GM12878 (cell line): ENCODE results near the gene CDC14A. TPM values are rescaled to one million over a fixed set of nuclear protein-coding genes. Genes with fewer than 3 reads are reported as not detected.

Experiments used
- ATAC-seq: fragments of 200-7000 bp; cut with Tn5 transposase; 3 replicates; pipeline ENCODE4 v1.9.1; 2020; ENCODE audit warnings: mild to moderate bottlenecking, moderate library complexity
- BruUV-seq: library from RNA; stranded (reverse); fragments of 400-500 nt; replicated peaks from 2 replicates; lab custom pipeline; 2021; lab: Mats Ljungman, UMichigan
- CTCF ChIA-PET: fragments of 300-600 bp; sonication (Branson Sonifier 250); formaldehyde crosslinking; extraction: SDS; loops from one replicate; lab custom pipeline; 2021; ENCODE audit warnings: inconsistent platforms; lab: Yijun Ruan, JAX
- POLR2A ChIA-PET: fragments of 350-600 bp; formaldehyde crosslinking; extraction: SDS; loops from one replicate; lab custom pipeline; 2021; ENCODE audit warnings: inconsistent platforms; lab: Charles Lee
- RAD21 ChIA-PET: fragments of 300-600 bp; sonication (Branson Sonifier 250); formaldehyde crosslinking; loops from one replicate; lab custom pipeline; 2023; ENCODE audit warnings: antibody characterized with exemption; ENCODE audit not compliant: unreplicated experiment; lab: Charles Lee
- SMC1A ChIA-PET: fragments of 300-600 bp; sonication (Branson Sonifier 250); formaldehyde crosslinking; loops from one replicate; lab custom pipeline; 2023; ENCODE audit not compliant: unreplicated experiment, uncharacterized antibody; lab: Charles Lee
- DNase-seq: peaks from one replicate; pipeline ENCODE4 v3.0.0-alpha.2; 2011; ENCODE audit warnings: low read depth, low spot score
- FAIRE-seq: peaks from 3 replicates; lab custom pipeline; 2011; peaks lifted over from hg19 to GRCh38; lab: Jason Lieb, UNC
- H2AFZ ChIP-seq: 2 replicates; pipeline ENCODE4 v1.6.0; 2011; ENCODE audit warnings: low read depth, low read length, control low read depth; ENCODE audit not compliant: control insufficient read depth
- H3K27ac ChIP-seq: 2 replicates; pipeline ENCODE4 v1.5.1; 2011; ENCODE audit warnings: control low read depth; ENCODE audit not compliant: control insufficient read depth, insufficient read depth
- H3K27me3 ChIP-seq, 2 experiments: replicated peaks in 1 of 2; 2 replicates each; pipeline versions ENCODE4 v1.6.0 to v1.6.1; 2011; ENCODE audit warnings: low read length in 1 of 2; ENCODE audit not compliant: control insufficient read depth in 2 of 2, insufficient read depth in 2 of 2
- H3K36me3 ChIP-seq, 2 experiments: 2 replicates each; pipeline ENCODE4 v1.5.1; 2011; ENCODE audit warnings: low read length in 1 of 2; ENCODE audit not compliant: control insufficient read depth in 2 of 2, insufficient read depth in 2 of 2
- H3K4me1 ChIP-seq: 2 replicates; pipeline ENCODE4 v1.6.1; 2011; ENCODE audit warnings: mild to moderate bottlenecking, low read length, moderate library complexity, mixed read lengths; ENCODE audit not compliant: control insufficient read depth, insufficient read depth
- H3K4me2 ChIP-seq: 2 replicates; pipeline ENCODE4 v1.6.0; 2011; ENCODE audit warnings: control low read depth; ENCODE audit not compliant: control insufficient read depth, insufficient read depth
- H3K4me3 ChIP-seq: fragments of 200-600 bp; sonication (generic); 2 replicates; pipeline ENCODE4 v1.5.1; 2016
- H3K79me2 ChIP-seq: 2 replicates; pipeline ENCODE4 v1.6.0; 2011; ENCODE audit warnings: low read length; ENCODE audit not compliant: control insufficient read depth, insufficient read depth
- H3K9ac ChIP-seq: 2 replicates; pipeline ENCODE4 v1.8.0; 2011; ENCODE audit warnings: low read length, control low read depth, mixed read lengths; ENCODE audit not compliant: control insufficient read depth, insufficient read depth
- H3K9me3 ChIP-seq: replicated peaks from 3 replicates; pipeline ENCODE4 v1.5.1; 2011; ENCODE audit warnings: mild to moderate bottlenecking, low read length; ENCODE audit not compliant: control insufficient read depth, insufficient read depth
- H4K20me1 ChIP-seq: 2 replicates; pipeline ENCODE4 v1.6.0; 2011; ENCODE audit not compliant: control insufficient read depth, insufficient read depth
- BCL3 ChIP-seq: IDR thresholded peaks from 2 replicates; pipeline ENCODE4 v1.6.1; 2011; ENCODE audit warnings: borderline replicate concordance, low read depth, mild to moderate bottlenecking, moderate library complexity, low read length; ENCODE audit not compliant: insufficient read depth, poor library complexity, severe bottlenecking
- NR2C1 ChIP-seq: fragments of 450-650 bp; IDR thresholded peaks from 2 replicates; pipeline ENCODE4 v1.6.1; 2017; ENCODE audit warnings: antibody characterized with exemption, mild to moderate bottlenecking, moderate library complexity
- WGBS: methylation state at CpG from one replicate; pipeline ENCODE4 v1.1.6; 2016; ENCODE audit warnings: low lambda C conversion rate; ENCODE audit not compliant: insufficient replicate concordance, insufficient coverage; ENCODE audit errors: missing lambda C conversion rate; 5-methylcytosine and 5-hydroxymethylcytosine counted together
- in situ Hi-C: fragments of 300-500 bp; cut with MboI; formaldehyde crosslinking; loops from 9 replicates; pipeline ENCODE4 v1.14.3; 2018; ENCODE audit warnings: mixed read lengths
- intact Hi-C: fragments of 100-400 bp; cut with micrococcal nuclease; formaldehyde crosslinking; loops from one replicate; pipeline ENCODE4 v1.14.2; 2022; ENCODE audit not compliant: unreplicated experiment
- polyA plus RNA-seq, 11 experiments: library from polyadenylated mRNA; depleted of rRNA in 4 of 11; unstranded in 6 of 11; stranded (reverse) in 5 of 11; fragments of >200 nt; fragmentation: Nextera tagmentation in 4 of 11; fragmentation: Illumina TruSeq in 1 of 11; extraction: Ambion mirVana in 4 of 11; extraction: Trizol in 1 of 11; gene quantifications; 1 replicate in 1 of 11; 2 replicates in 10 of 11; pipeline versions ENCODE4 v1.2.1 to v1.2.3, GENCODE V29; 2011 to 2016; ENCODE audit warnings: inconsistent platforms in 2 of 11, missing spikeins in 2 of 11, low read depth in 1 of 11
- total RNA-seq, 4 experiments: library from RNA; depleted of rRNA in 3 of 4; stranded (reverse); fragments of >200 nt in 3 of 4; fragmentation: Illumina TruSeq in 1 of 4; extraction: Trizol in 1 of 4; gene quantifications; 2 replicates each; pipeline versions ENCODE4 v1.2.1 to v1.2.3, GENCODE V29; 2013 to 2021

CDC14A gene
- total and polyA plus RNA-seq, 10 of the 15 experiments (the other 5 are each of a cell fraction or from before 2014, with no cell fraction given): 1.5 to 7.1 (median 5.5) TPM

- intact Hi-C loops: loop anchor here (1.0 to 10.0 kb wide), 4 partner anchors 60 to 406 kb away; no protein-coding TSS in a partner anchor
- POLR2A ChIA-PET: interaction anchor here (0.6 kb wide), 1 partner anchor 409 kb away, joined by 4 read pairs; no protein-coding TSS in a partner anchor
- DNase-seq (no peak), ATAC-seq (no peak), FAIRE-seq (no peak)
- no peak overlapping the region for H3K9ac ChIP-seq
- WGBS: 84% methylated on average over 13 of the region's 13 CpGs
- no peaks in the 10 kb centered on the region for H3K36me3 ChIP-seq
- no peaks in the 10 kb centered on the region for H3K27me3 ChIP-seq
- CTCF ChIA-PET: interaction anchor here (1.0 to 13.0 kb wide), 11 partner anchors 15 to 655 kb away, joined by 3 to 261 read pairs (median 10); partner anchors contain the start of gene EXTL2
- no peak overlapping the region for H3K4me2 ChIP-seq
- TF ChIP-seq NR2C1 (no peak), BCL3 (peak; percentile 61)
- peaks cover 4% of the 10 kb centered on the region; the same call in 1 of the 2 replicates for H3K4me1 ChIP-seq
- H3K9me3 ChIP-seq: no peaks in the 10 kb centered on the region
- in situ Hi-C loops: no loop called here
- BruUV-seq: no TSS peak
- H4K20me1 ChIP-seq: no peaks in the 10 kb centered on the region
- H3K79me2 ChIP-seq: no peaks in the 10 kb centered on the region
- no peak overlapping the region for H2AFZ ChIP-seq
- H3K27ac ChIP-seq: no peak overlapping the region
- no peak overlapping the region for H3K4me3 ChIP-seq
- RAD21 ChIA-PET: interaction anchor here (7.3 kb wide), 1 partner anchor 406 kb away, joined by 90 read pairs; no protein-coding TSS in a partner anchor
- SMC1A ChIA-PET: interaction anchor here (0.9 to 5.4 kb wide), 4 partner anchors 179 to 437 kb away, joined by 3 to 62 read pairs (median 32); no protein-coding TSS in a partner anchor
Observed at GRCh38 chr1:100462326-100463025, 110.2 kb downstream of the CDC14A start.
